H9 (cell line): ENCODE results near the gene MGAT4A. TPM values are rescaled to one million over a fixed set of nuclear protein-coding genes. Genes with fewer than 3 reads are reported as not detected.

Experiments
- DNase-seq: peaks from one replicate; pipeline ENCODE4 v3.0.0-alpha.2; 2017
- H2AFZ ChIP-seq: one replicate; pipeline ENCODE4 v1.6.1; 2013; ENCODE audit warnings: mild to moderate bottlenecking, low read length, control low read depth, moderate library complexity
- H2AK5ac ChIP-seq: 2 replicates; pipeline ENCODE4 v1.6.1; 2013; ENCODE audit warnings: low read length, control low read depth, mixed read lengths; ENCODE audit not compliant: insufficient read length
- H2BK120ac ChIP-seq: one replicate; pipeline ENCODE4 v1.6.1; 2013; ENCODE audit warnings: low read depth, mild to moderate bottlenecking, low read length, control low read depth, inconsistent platforms; ENCODE audit not compliant: poor library complexity, severe bottlenecking
- H2BK12ac ChIP-seq: 2 replicates; pipeline ENCODE4 v1.6.1; 2013; ENCODE audit warnings: low read length, control low read depth, mixed read lengths, low read depth; ENCODE audit not compliant: insufficient read length
- H2BK15ac ChIP-seq: 2 replicates; pipeline ENCODE4 v1.6.1; 2013; ENCODE audit warnings: low read depth, low read length, control low read depth
- H2BK20ac ChIP-seq: one replicate; pipeline ENCODE4 v1.6.1; 2013; ENCODE audit warnings: low read depth, mild to moderate bottlenecking, low read length, control low read depth, inconsistent platforms; ENCODE audit not compliant: poor library complexity, severe bottlenecking
- H2BK5ac ChIP-seq: 2 replicates; pipeline ENCODE4 v1.6.1; 2013; ENCODE audit warnings: low read length, control low read depth, mixed read lengths; ENCODE audit not compliant: insufficient read length
- H3K14ac ChIP-seq: 2 replicates; pipeline ENCODE4 v1.6.1; 2013; ENCODE audit warnings: low read length, control low read depth; ENCODE audit not compliant: insufficient read depth
- H3K18ac ChIP-seq: 2 replicates; pipeline ENCODE4 v1.6.1; 2013; ENCODE audit warnings: low read depth, mild to moderate bottlenecking, mixed read lengths, low read length, control low read depth; ENCODE audit not compliant: insufficient read length
- H3K23ac ChIP-seq: 2 replicates; pipeline ENCODE4 v1.6.1; 2013; ENCODE audit warnings: low read length, control low read depth, mixed read lengths, low read depth; ENCODE audit not compliant: insufficient read length
- H3K23me2 ChIP-seq: 2 replicates; pipeline ENCODE4 v1.6.1; 2013; ENCODE audit warnings: low read depth, mild to moderate bottlenecking, mixed read lengths, low read length, control low read depth; ENCODE audit not compliant: insufficient read length, poor library complexity, severe bottlenecking
- H3K27ac ChIP-seq: 2 replicates; pipeline ENCODE4 v1.5.1; 2013; ENCODE audit warnings: low read length, control low read depth, mixed read lengths, low read depth; ENCODE audit not compliant: insufficient read length
- H3K27me3 ChIP-seq: 2 replicates; pipeline ENCODE4 v1.6.1; 2013; ENCODE audit warnings: low read length, control low read depth, inconsistent platforms; ENCODE audit not compliant: insufficient read depth
- H3K4ac ChIP-seq: 2 replicates; pipeline ENCODE4 v1.6.1; 2013; ENCODE audit warnings: low read depth, mild to moderate bottlenecking, control low read depth, inconsistent platforms, low read length, moderate library complexity
- H3K4me1 ChIP-seq: 2 replicates; pipeline ENCODE4 v1.6.1; 2013; ENCODE audit warnings: low read length, control low read depth, inconsistent platforms; ENCODE audit not compliant: insufficient read depth
- H3K4me2 ChIP-seq: 2 replicates; pipeline ENCODE4 v1.6.1; 2013; ENCODE audit warnings: low read length, control low read depth, mixed read lengths; ENCODE audit not compliant: insufficient read length, insufficient read depth
- H3K56ac ChIP-seq: 2 replicates; pipeline ENCODE4 v1.6.1; 2013; ENCODE audit warnings: low read depth, mild to moderate bottlenecking, mixed read lengths, low read length, control low read depth; ENCODE audit not compliant: insufficient read length
- H3K79me1 ChIP-seq: 2 replicates; pipeline ENCODE4 v1.6.1; 2013; ENCODE audit warnings: low read depth, mild to moderate bottlenecking, moderate library complexity, low read length, control low read depth, inconsistent platforms; ENCODE audit not compliant: insufficient read depth, poor library complexity, severe bottlenecking
- H3K79me2 ChIP-seq: 2 replicates; pipeline ENCODE4 v1.6.1; 2013; ENCODE audit warnings: low read length, control low read depth, inconsistent platforms; ENCODE audit not compliant: insufficient read depth
- H3K9ac ChIP-seq: 2 replicates; pipeline ENCODE4 v1.6.1; 2013; ENCODE audit warnings: low read length, control low read depth, mixed read lengths; ENCODE audit not compliant: insufficient read length; ENCODE audit errors: extremely low read depth
- H3K9me3 ChIP-seq: one replicate; pipeline ENCODE4 v1.6.1; 2013; ENCODE audit warnings: low read depth, low read length, inconsistent platforms; ENCODE audit not compliant: control insufficient read depth
- H3T11ph ChIP-seq: one replicate; pipeline ENCODE4 v1.6.1; 2013; ENCODE audit warnings: mild to moderate bottlenecking, low read length, control low read depth, inconsistent platforms
- H4K20me1 ChIP-seq: one replicate; pipeline ENCODE4 v1.6.1; 2013; ENCODE audit not compliant: control insufficient read depth, insufficient read length, insufficient read depth
- H4K5ac ChIP-seq: 2 replicates; pipeline ENCODE4 v1.6.1; 2013; ENCODE audit warnings: low read depth, mild to moderate bottlenecking, mixed read lengths, low read length, control low read depth; ENCODE audit not compliant: insufficient read length
- H4K8ac ChIP-seq: replicated peaks from 2 replicates; pipeline ENCODE4 v1.6.1; 2013; ENCODE audit warnings: low read length, control low read depth, mixed read lengths, low read depth; ENCODE audit not compliant: insufficient read length
- H4K91ac ChIP-seq: 2 replicates; pipeline ENCODE4 v1.6.1; 2013; ENCODE audit warnings: low read depth, mild to moderate bottlenecking, moderate library complexity, mixed read lengths, low read length, control low read depth; ENCODE audit not compliant: insufficient read length
- H3K27ac Mint-ChIP-seq, 3 experiments: 2 replicates in 2 of 3; 3 replicates in 1 of 3; pipeline ENCODE4 v1.8.0; 2020 to 2021; ENCODE audit warnings: mixed read lengths in 3 of 3, mild to moderate bottlenecking in 1 of 3, moderate library complexity in 1 of 3
- H3K27me3 Mint-ChIP-seq: 2 replicates; pipeline ENCODE4 v1.8.0; 2021; ENCODE audit warnings: low read depth, mild to moderate bottlenecking, moderate library complexity, mixed read lengths
- H3K36me3 Mint-ChIP-seq, 3 experiments: 2 replicates in 2 of 3; 3 replicates in 1 of 3; pipeline ENCODE4 v1.8.0; 2020 to 2021; ENCODE audit warnings: low read depth in 3 of 3, mixed read lengths in 3 of 3; ENCODE audit not compliant: insufficient read depth in 1 of 3
- H3K4me1 Mint-ChIP-seq, 2 experiments: 2 replicates each; pipeline ENCODE4 v1.8.0; 2020; ENCODE audit warnings: mixed read lengths in 2 of 2
- H3K4me3 Mint-ChIP-seq, 2 experiments: 2 replicates in 1 of 2; 3 replicates in 1 of 2; pipeline ENCODE4 v1.8.0; 2020 to 2021; ENCODE audit warnings: mild to moderate bottlenecking in 2 of 2, mixed read lengths in 2 of 2, moderate library complexity in 1 of 2
- H3K9me3 Mint-ChIP-seq, 2 experiments: 2 replicates in 1 of 2; 3 replicates in 1 of 2; pipeline ENCODE4 v1.8.0; 2020; ENCODE audit warnings: mild to moderate bottlenecking in 2 of 2, mixed read lengths in 2 of 2, moderate library complexity in 1 of 2
- CTCF ChIP-seq: fragments of 200-600 bp; sonication (generic); conservative IDR thresholded peaks from 3 replicates; pipeline ENCODE4 v1.8.0; 2021; ENCODE audit warnings: antibody characterized with exemption, mild to moderate bottlenecking
- total RNA-seq: library from RNA; stranded (reverse); gene quantifications from 2 replicates; pipeline ENCODE4 v1.2.1, GENCODE V29; 2021

MGAT4A gene
- total RNA-seq, 1 experiment from 2014 or later, result 3.5 TPM

- no peaks in the 10 kb centered on the region for H3K9me3 Mint-ChIP-seq
- Histone ChIP-seq H2BK12ac (no peak overlapping the region), H3K56ac (no peak overlapping the region), H2AK5ac (no peak overlapping the region), H3K23ac (no peak overlapping the region), H2BK120ac (no peak overlapping the region), H4K91ac (no peak overlapping the region), H3K23me2 (no peaks in the 10 kb centered on the region), H3K4ac (no peak overlapping the region), H3K4me2 (no peak overlapping the region), H3K14ac (no peak overlapping the region), H4K5ac (no peak overlapping the region), H3K4me1 (no peaks in the 10 kb centered on the region), H2BK15ac (no peak overlapping the region), H4K8ac (no peak overlapping the region), H3K9me3 (no peaks in the 10 kb centered on the region), H3K79me1 (no peaks in the 10 kb centered on the region), H4K20me1 (no peaks in the 10 kb centered on the region), H3K27me3 (no peaks in the 10 kb centered on the region), H3K9ac (no peak overlapping the region), H3K27ac (no peak overlapping the region), H2BK20ac (no peak overlapping the region), H2AFZ (no peak overlapping the region), H3K79me2 (no peaks in the 10 kb centered on the region), H2BK5ac (no peak overlapping the region), H3K18ac (no peak overlapping the region), H3T11ph (no peak overlapping the region)
- no peak overlapping the region for H3K4me3 Mint-ChIP-seq
- no peak overlapping the region for H3K27ac Mint-ChIP-seq
- peaks cover 26% of the 10 kb centered on the region for H3K27me3 Mint-ChIP-seq
- DNase-seq, result no peak
- no peaks in the 10 kb centered on the region for H3K36me3 Mint-ChIP-seq
- TF ChIP-seq CTCF, result no peak
- H3K4me1 Mint-ChIP-seq, result 0 out of 4 replicates have a peak, but pooled peaks cover 0 to 2% of the 10 kb centered on the region in 2 experiments
These were observed 8.1 kb upstream of the MGAT4A start for GRCh38 chr2:98739020-98739419.
